PC-3 (cell line): Measurements from ENCODE around the gene PRRX2.

ENCODE experiments used
- EZH2phosphoT487 ChIP-seq: fragments of 300-600 bp; sonication (generic); IDR thresholded peaks from 2 replicates; pipeline ENCODE4 v1.6.1; 2018; ENCODE audit warnings: mild to moderate bottlenecking, antibody characterized with exemption, low read length, borderline replicate concordance
- TF ChIP-seq, protein P1 (sequence below): fragments of 300-600 bp; sonication (generic); conservative IDR thresholded peaks from 2 replicates; pipeline ENCODE4 v1.5.1; 2017; ENCODE audit warnings: antibody characterized with exemption, low read depth, mild to moderate bottlenecking, low read length

DNA sequence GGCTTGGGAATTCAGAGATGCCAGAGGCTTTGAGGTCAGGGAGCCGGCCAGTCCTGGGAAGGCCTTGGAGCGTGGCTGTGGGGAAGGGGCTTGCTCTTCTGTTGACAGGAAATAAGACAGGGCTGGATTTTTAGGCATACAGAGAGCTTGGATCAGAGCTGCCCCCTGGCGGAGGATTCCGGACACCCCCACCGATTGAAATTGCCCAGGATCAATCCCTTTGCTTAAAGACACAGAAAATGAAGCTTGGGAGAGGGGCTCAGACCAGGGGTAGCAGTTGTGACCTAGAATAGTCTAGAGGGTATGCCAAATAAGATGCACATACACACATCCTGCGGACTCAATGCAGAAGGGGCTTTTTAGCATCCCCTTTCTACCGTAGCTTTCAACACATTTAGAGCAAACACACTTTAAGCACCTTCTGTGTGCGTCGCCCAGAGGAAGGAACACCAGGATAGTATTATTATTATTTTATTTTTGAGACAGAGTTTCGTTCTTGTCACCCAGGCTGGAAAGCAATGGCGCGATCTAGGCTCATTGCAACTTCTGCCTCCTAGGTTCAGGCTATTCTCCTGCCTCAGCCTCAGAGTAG lies 41.2 kb upstream of the PRRX2 start:
- TF ChIP-seq, protein P1, sequence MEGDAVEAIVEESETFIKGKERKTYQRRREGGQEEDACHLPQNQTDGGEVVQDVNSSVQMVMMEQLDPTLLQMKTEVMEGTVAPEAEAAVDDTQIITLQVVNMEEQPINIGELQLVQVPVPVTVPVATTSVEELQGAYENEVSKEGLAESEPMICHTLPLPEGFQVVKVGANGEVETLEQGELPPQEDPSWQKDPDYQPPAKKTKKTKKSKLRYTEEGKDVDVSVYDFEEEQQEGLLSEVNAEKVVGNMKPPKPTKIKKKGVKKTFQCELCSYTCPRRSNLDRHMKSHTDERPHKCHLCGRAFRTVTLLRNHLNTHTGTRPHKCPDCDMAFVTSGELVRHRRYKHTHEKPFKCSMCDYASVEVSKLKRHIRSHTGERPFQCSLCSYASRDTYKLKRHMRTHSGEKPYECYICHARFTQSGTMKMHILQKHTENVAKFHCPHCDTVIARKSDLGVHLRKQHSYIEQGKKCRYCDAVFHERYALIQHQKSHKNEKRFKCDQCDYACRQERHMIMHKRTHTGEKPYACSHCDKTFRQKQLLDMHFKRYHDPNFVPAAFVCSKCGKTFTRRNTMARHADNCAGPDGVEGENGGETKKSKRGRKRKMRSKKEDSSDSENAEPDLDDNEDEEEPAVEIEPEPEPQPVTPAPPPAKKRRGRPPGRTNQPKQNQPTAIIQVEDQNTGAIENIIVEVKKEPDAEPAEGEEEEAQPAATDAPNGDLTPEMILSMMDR: peak; percentile 76
- no peak for TF ChIP-seq EZH2phosphoT487
